Measurements from ENCODE around the gene PUS10.
A peak's percentile ranks its signal among the peaks of the same experiment; 100 is the strongest.
"Not testable (repeated sequence)": the region's sequence is repeated elsewhere in the genome, so short reads cannot be mapped to it uniquely, and the experiment has no call there.

Gene PUS10, protein sequence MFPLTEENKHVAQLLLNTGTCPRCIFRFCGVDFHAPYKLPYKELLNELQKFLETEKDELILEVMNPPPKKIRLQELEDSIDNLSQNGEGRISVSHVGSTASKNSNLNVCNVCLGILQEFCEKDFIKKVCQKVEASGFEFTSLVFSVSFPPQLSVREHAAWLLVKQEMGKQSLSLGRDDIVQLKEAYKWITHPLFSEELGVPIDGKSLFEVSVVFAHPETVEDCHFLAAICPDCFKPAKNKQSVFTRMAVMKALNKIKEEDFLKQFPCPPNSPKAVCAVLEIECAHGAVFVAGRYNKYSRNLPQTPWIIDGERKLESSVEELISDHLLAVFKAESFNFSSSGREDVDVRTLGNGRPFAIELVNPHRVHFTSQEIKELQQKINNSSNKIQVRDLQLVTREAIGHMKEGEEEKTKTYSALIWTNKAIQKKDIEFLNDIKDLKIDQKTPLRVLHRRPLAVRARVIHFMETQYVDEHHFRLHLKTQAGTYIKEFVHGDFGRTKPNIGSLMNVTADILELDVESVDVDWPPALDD

DNA sequence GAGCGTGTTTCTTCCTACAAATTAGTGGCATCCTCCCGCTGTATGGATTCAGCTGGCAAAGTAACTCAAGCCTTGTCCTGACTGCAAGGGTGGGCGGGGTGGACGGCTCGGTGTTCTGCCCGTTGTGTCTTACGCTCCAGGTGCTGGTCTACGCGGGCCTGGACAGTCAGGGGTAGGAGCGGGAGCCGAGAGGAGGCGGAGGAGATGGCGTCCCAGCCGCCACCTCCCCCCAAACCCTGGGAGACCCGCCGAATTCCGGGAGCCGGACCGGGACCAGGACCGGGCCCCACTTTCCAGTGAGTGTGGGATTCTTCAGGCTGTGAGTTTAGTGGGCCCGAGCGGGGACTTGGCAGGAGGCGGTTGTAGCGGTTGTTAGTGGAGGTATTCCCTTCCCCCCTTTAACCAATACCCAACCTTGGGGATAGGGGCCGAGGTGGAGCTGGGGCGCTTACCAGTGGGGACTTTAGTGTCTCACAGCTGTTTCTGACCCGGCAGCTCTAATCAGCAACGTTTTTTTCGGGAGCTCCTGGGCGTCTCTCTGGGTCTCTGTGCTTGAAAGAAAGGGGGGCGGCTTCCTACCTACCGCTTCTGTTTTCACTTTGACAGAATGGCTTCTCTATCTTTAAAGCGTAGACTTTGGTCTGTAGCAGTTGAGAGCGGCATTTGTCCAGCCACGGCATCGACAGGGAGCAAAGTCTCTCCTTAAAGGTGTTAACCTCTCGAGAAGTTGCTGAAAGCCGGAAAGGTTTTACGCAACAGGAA lies at the start of gene PUS10, which contains the start of gene PEX13:
Gene PUS10, minus strand, starts transcription at position 700 of the 762 bp plus-strand sequence. CDS start 6,365 bp downstream, outside the sequence.
Gene PEX13, plus strand, starts transcription at position 165 of the 762 bp plus-strand sequence. Its CDS starts 40 bp downstream, at position 205.
- Mint-ChIP-seq H3K27ac (peak within 1 kb of the TSS; percentile 94), H3K4me1 (ENCODE audit: low read depth) (peaks cover 22% of the 10 kb centered on the region), H3K36me3 (ENCODE audit: low read depth) (peaks cover 15% of the 10 kb centered on the region), H3K4me3 (peak within 1 kb of the TSS; percentile 99), H3K27me3 (ENCODE audit: low read depth) (no peaks in the 10 kb centered on the region), H3K9me3 (no peaks in the 10 kb centered on the region)

DNA sequence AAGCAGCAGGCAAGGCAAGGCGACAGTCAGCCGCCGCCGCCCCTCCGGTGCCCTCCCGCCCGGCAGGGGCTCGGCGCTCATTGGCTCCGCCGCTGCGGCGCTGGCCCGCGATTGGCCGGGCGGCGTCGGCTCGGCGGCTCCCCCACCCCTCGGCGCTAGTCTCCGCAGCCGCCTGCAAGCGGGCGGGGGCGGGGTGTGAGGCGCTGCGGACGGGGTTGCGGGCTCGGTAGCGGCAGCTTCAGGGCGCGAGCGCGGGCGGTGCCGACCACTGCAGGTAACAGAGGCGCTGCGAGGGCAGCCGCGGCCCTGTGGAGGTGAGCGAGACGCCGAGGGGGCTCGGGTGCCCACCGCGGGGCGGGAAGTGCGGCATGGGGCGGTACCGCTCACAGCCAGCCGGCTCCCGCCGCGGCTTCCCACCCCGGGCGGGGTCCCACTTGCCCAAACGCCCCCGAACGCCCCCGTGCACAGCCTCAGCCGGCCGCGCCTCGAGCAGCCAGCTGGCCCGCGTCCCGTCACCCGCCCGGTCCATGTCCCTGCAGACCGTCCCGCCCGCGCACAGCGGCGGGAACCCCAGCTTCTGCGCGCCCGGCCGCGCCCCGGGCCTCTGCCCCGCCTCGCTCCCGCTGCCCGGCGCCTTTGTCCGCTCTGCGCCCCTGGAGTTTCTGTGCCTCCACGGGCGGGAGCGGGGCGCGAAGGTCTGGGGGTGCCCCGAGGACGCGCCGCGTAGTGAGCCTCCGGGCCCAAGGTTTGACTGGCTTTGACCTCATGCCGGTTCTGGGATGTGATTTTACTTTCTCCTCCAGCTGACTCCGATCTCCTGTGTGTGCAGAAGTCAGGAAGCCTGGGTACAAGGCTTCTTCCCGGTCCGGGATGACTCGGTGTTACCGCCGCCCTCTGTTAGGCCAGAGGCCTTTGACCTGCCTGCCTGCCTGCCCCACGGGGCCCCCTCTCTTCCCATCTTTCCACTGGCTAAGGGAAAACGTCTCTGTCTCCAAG lies 48.0 kb upstream of the PUS10 start, which contains the start of gene SANBR:
Gene SANBR, plus strand, starts transcription at position 158 of the 996 bp plus-strand sequence. CDS start 4,480 bp downstream, outside the sequence.
- peaks cover 9% of the 10 kb centered on the region for H3K4me1 Mint-ChIP-seq (ENCODE audit: low read depth)
- H3K4me3 Mint-ChIP-seq, result peak within 1 kb of the TSS; percentile 92
- peak within 1 kb of the TSS; percentile 69 for H3K27ac Mint-ChIP-seq
- no peaks in the 10 kb centered on the region for H3K9me3 Mint-ChIP-seq
- H3K27me3 Mint-ChIP-seq (ENCODE audit: low read depth), result no peaks in the 10 kb centered on the region
- no peaks in the 10 kb centered on the region for H3K36me3 Mint-ChIP-seq (ENCODE audit: low read depth)

DNA sequence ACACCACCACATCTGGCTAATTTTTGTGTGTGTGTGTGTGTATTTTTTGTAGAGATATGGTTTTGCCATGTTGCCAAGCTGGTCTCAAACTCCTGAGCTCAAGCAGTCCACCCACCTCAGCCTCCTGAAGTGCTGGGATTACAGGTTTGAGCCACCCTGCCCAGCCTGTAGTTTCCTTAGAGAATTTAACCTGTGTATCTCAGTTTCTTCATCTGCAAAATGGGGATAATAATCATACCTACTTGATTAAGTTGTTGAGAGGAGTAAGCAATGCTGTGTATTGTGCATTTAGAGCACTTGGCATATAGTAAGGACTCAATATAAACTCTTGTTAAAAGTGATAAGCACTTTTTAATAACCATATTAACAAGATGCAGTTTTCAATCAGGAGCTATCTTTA lies 41.3 kb upstream of the PUS10 start:
- Mint-ChIP-seq H3K4me1 (ENCODE audit: low read depth) (peaks cover 2% of the 10 kb centered on the region), H3K4me3 (no peak overlapping the region), H3K27me3 (ENCODE audit: low read depth) (no peaks in the 10 kb centered on the region), H3K36me3 (ENCODE audit: low read depth) (peaks cover 7% of the 10 kb centered on the region), H3K27ac (no peak overlapping the region), H3K9me3 (no peaks in the 10 kb centered on the region)

DNA sequence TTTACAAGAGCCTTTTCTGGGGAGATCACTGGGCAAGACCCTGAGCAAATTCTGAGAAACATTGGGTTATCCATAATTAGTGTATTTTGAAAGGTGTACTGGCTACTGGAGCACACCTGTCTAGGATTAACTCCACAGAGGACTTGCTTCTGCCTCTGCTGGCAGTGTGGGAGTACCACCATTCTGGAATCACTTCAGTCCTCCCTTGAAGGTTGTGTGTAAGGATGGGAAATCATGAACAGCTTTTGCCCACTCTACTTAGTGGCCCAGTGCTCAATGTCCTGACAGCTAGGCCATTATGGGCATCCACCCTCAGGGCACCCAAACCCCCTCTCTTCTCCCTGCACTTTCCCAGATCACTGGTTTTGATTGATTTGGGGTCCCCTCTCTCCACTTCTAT lies 39.5 kb upstream of the PUS10 start:
- Mint-ChIP-seq H3K4me3 (no peak overlapping the region), H3K9me3 (no peaks in the 10 kb centered on the region), H3K27me3 (ENCODE audit: low read depth) (no peaks in the 10 kb centered on the region), H3K4me1 (ENCODE audit: low read depth) (peaks cover 2% of the 10 kb centered on the region), H3K27ac (no peak overlapping the region), H3K36me3 (ENCODE audit: low read depth) (peaks cover 7% of the 10 kb centered on the region)

DNA sequence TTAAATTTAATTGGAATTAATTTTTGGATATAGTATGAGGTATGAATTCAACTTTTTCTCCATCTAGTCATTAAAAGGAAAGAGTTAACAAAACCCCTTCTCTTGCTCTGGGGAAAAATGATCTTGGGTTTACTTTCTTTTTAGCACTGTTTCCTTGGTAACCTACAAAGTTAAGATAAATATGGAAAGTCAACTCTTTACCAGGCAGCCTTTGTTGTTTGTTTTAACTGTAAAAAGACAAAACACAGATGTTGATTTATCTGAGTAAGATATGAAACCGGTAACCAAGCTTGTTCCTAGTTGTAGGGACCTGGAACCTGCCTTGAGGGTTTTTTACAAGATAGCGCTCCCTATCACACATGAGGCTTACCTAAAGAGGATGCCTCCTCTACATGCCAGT lies 37.5 kb upstream of the PUS10 start:
- H3K27me3 Mint-ChIP-seq (ENCODE audit: low read depth), result no peaks in the 10 kb centered on the region
- H3K4me3 Mint-ChIP-seq, result no peak overlapping the region
- peaks cover 2% of the 10 kb centered on the region for H3K4me1 Mint-ChIP-seq (ENCODE audit: low read depth)
- no peak overlapping the region for H3K27ac Mint-ChIP-seq
- H3K36me3 Mint-ChIP-seq (ENCODE audit: low read depth), result peaks cover 7% of the 10 kb centered on the region
- no peaks in the 10 kb centered on the region for H3K9me3 Mint-ChIP-seq

DNA sequence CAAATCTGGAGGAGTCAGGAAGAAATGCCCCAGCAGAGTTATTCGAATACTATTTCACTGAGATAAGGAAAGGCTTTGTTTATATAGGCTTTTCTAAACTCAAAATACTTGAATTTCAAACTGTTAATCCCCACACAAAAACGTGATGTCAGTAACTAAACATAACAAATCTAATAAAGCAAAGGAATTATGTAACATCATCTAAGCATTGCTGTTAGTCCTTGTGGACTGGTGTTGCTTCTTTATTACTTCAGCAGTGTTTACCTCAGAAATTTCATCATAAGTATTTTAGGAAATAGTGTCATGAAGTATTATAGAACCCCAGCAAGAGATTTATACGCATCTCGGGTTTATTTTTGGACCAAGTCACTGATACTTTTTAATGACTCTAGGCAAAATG lies 27.9 kb upstream of the PUS10 start:
- Mint-ChIP-seq H3K27ac (no peak overlapping the region), H3K9me3 (no peaks in the 10 kb centered on the region), H3K4me1 (ENCODE audit: low read depth) (peaks cover 9% of the 10 kb centered on the region), H3K36me3 (ENCODE audit: low read depth) (peaks cover 31% of the 10 kb centered on the region), H3K4me3 (no peak overlapping the region), H3K27me3 (ENCODE audit: low read depth) (no peaks in the 10 kb centered on the region)

DNA sequence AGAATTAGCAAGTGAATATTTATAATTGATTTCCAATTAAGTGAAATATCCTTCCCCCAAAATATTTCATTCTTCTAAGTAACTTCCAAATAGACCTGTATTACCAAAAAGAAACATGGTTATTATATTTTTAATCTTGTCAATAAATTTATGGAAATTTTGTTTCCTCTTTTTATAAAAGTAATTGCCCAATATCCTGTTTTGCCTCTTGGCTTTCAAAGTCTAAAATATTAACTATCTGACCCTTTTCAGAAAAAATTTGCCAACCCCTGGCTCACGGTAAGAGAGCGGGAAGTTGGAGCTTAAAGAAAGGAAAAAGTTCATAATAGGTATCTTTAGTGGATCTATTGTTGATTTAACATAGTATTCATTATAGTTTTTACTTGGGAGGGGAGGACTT lies 27.2 kb upstream of the PUS10 start:
- no peaks in the 10 kb centered on the region for H3K27me3 Mint-ChIP-seq (ENCODE audit: low read depth)
- H3K27ac Mint-ChIP-seq, result no peak overlapping the region
- no peaks in the 10 kb centered on the region for H3K9me3 Mint-ChIP-seq
- H3K36me3 Mint-ChIP-seq (ENCODE audit: low read depth), result peaks cover 31% of the 10 kb centered on the region
- H3K4me3 Mint-ChIP-seq, result no peak overlapping the region
- H3K4me1 Mint-ChIP-seq (ENCODE audit: low read depth), result peaks cover 9% of the 10 kb centered on the region

DNA sequence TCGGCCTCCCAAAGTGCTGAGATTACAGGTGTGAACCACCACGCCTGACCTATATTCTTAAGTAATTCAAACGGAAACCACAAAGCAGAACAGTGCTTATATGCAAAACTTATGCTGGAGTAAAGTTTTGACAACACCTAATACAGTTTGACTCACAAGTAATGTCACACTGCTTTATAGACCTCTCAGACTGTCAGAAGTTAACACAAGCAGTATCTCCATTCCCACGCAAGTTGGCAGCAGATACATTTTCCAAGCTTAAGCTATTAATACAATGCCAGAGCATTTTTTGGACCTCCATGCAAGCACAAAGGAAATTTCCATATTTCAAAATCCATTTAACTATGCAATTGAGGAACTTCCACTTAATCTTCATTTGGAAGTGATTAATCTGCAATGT lies 26.6 kb upstream of the PUS10 start:
- peaks cover 9% of the 10 kb centered on the region for H3K4me1 Mint-ChIP-seq (ENCODE audit: low read depth)
- no peak overlapping the region for H3K4me3 Mint-ChIP-seq
- H3K27ac Mint-ChIP-seq, result no peak overlapping the region
- no peaks in the 10 kb centered on the region for H3K9me3 Mint-ChIP-seq
- H3K36me3 Mint-ChIP-seq (ENCODE audit: low read depth), result peaks cover 31% of the 10 kb centered on the region
- no peaks in the 10 kb centered on the region for H3K27me3 Mint-ChIP-seq (ENCODE audit: low read depth)

DNA sequence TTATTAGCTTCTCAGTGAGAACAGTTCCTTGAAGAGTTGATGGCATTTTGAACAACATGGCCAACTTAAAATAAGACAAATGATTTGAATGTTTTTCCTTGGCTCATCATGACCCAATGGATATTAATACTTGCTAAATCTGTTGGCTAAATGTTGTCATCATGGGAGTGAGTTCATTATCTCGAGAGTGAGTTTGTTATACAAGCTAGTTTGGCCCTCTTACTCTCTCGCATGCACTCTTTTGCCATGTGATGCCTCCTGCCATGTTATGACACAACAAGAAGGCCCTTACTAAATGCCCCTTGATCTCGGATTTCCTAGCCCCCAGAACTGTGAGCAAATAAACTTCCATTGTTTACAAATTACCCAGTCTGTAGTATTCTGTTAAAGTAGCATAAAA lies 24.8 kb upstream of the PUS10 start:
- peaks cover 9% of the 10 kb centered on the region for H3K4me1 Mint-ChIP-seq (ENCODE audit: low read depth)
- H3K36me3 Mint-ChIP-seq (ENCODE audit: low read depth), result peaks cover 36% of the 10 kb centered on the region
- no peaks in the 10 kb centered on the region for H3K27me3 Mint-ChIP-seq (ENCODE audit: low read depth)
- no peak overlapping the region for H3K4me3 Mint-ChIP-seq
- H3K27ac Mint-ChIP-seq, result no peak overlapping the region
- H3K9me3 Mint-ChIP-seq, result peaks cover 3% of the 10 kb centered on the region

DNA sequence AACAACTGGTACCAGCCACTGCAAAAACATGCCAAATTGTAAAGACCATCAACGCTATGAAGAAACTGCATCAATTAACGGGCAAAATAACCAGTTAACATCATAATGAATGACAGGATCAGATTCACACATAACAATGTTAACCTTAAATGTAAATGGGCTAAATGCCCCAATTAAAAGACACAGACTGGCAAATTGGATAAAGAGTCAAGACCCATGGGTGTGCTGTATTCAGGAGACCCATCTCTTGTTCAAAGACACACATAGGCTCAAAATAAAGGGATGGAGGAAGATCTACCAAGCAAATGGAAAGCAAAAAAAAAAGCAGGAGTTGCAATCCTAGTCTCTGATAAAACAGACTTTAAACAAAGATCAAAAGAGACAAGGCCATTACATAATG lies 18.6 kb upstream of the PUS10 start:
- not testable (repeated sequence) for H3K27ac Mint-ChIP-seq; H3K4me1 Mint-ChIP-seq (ENCODE audit: low read depth); H3K4me3 Mint-ChIP-seq; H3K27me3 Mint-ChIP-seq (ENCODE audit: low read depth)
- Mint-ChIP-seq H3K36me3 (ENCODE audit: low read depth) (peaks cover 59% of the 10 kb centered on the region), H3K9me3 (peaks cover 21% of the 10 kb centered on the region)

DNA sequence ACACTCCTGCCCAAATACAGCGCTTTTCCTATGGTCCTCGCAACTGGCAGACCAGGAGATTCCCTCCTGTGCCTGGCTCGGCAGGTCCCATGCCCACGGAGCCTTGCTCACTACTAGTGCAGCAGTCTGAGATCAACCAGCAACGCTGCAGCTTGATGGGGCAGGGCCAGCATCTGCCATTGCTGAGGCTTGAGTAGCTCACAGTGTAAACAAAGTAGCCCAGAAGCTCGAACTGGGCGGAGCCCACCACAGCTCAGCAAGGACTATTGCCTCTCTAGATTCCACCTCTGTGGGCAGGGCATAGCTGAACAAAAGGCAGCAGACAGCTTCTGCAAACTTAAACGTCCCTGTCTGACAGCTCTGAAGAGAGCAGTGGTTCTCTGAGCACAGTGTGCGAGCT lies 16.5 kb upstream of the PUS10 start:
- not testable (repeated sequence) for H3K27ac Mint-ChIP-seq; H3K4me3 Mint-ChIP-seq; H3K4me1 Mint-ChIP-seq (ENCODE audit: low read depth); H3K27me3 Mint-ChIP-seq (ENCODE audit: low read depth)
- peaks cover 60% of the 10 kb centered on the region for H3K36me3 Mint-ChIP-seq (ENCODE audit: low read depth)
- H3K9me3 Mint-ChIP-seq, result peaks cover 21% of the 10 kb centered on the region

DNA sequence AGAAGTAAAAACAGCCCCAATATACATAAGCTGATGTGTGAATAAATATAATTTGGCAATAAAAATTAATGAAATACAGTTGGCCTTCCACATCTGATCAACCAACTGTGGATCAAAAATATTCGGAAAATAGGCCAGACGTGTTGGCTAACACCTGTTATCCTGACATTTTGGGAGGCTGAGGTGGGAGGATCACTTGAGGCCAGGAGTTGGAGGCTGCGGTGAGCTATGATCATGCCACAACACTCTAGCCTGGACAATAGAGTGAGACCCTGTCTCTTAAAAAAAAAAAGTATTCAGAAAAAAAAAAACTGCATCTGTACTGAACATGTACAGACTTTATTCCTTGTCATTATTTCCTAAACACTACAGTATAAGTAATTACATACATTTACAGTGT lies 11.5 kb upstream of the PUS10 start:
- Mint-ChIP-seq H3K4me3 (no peak overlapping the region), H3K4me1 (ENCODE audit: low read depth) (peaks cover 1% of the 10 kb centered on the region), H3K36me3 (ENCODE audit: low read depth) (peaks cover 32% of the 10 kb centered on the region), H3K9me3 (no peaks in the 10 kb centered on the region), H3K27ac (no peak overlapping the region), H3K27me3 (ENCODE audit: low read depth) (no peaks in the 10 kb centered on the region)

DNA sequence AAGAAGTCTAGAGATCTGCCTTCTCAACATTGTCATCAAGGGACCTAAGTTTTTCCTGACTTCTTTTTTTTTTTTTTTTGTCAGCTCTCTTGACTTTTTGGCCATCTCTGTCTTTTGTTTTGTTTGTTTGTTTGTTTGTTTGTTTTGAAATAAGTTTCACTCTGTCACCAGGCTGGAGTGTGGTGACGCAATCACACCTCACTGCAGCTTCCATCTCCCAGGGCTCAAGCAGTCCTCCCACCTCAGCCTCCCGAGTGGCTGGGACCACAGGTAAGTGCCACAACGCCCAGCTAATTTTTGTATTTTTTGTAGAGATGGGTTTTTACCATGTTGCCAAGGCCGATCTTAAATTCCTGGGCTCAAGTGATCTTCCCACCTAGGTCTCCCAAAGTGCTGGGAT lies 5.6 kb upstream of the PUS10 start:
- no peak overlapping the region for H3K4me3 Mint-ChIP-seq
- peaks cover 10% of the 10 kb centered on the region for H3K4me1 Mint-ChIP-seq (ENCODE audit: low read depth)
- H3K36me3 Mint-ChIP-seq (ENCODE audit: low read depth), result peaks cover 27% of the 10 kb centered on the region
- no peak overlapping the region for H3K27ac Mint-ChIP-seq
- H3K9me3 Mint-ChIP-seq, result no peaks in the 10 kb centered on the region
- H3K27me3 Mint-ChIP-seq (ENCODE audit: low read depth), result no peaks in the 10 kb centered on the region

DNA sequence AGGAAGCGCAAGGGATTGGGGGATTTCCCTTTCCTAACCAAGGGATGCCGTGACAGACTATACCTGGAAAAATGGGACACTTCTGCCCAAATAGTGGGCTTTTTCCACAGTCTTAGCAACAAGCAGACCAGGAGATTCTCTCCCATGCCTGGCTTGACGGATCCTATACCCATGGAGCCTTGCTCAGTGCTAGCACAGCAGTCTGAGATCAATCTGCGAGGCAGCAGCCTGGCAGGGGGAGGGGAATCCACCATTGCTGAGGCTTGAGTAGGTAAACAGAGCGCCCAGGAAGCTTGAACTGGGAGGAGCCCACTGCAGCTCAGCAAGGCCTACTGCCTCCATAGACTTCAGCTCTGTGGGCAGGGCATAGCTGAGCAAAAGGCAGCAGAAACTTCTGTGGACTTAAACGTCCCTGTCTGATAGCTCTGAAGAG lies 3.2 kb upstream of the PUS10 start:
- Mint-ChIP-seq H3K27ac (no peak overlapping the region), H3K27me3 (ENCODE audit: low read depth) (no peaks in the 10 kb centered on the region), H3K36me3 (ENCODE audit: low read depth) (peaks cover 22% of the 10 kb centered on the region), H3K9me3 (no peaks in the 10 kb centered on the region), H3K4me1 (ENCODE audit: low read depth) (peaks cover 16% of the 10 kb centered on the region), H3K4me3 (no peak overlapping the region)

All from T-helper 1 cell treated with Interleukin-12 subunit alpha and Interleukin-12 subunit beta and Interleukin-4 antibody, amounts not matched to agents 30 μg/mL and 1 μg/mL, for 36 hours (primary cell).